T-helper 1 cell treated with Interleukin-12 subunit alpha and Interleukin-12 subunit beta and Interleukin-4 antibody, amounts not matched to agents 30 μg/mL and 1 μg/mL, for 36 hours (primary cell): ENCODE measurements around the gene OR6N1.
A peak's percentile ranks its signal among the peaks of the same experiment; 100 is the strongest.

Experiments
- H3K27ac Mint-ChIP-seq: one replicate; pipeline ENCODE4 v1.8.0; 2021; ENCODE audit warnings: mild to moderate bottlenecking, mixed read lengths
- H3K27me3 Mint-ChIP-seq: one replicate; pipeline ENCODE4 v1.8.0; 2021; ENCODE audit warnings: low read depth, mixed read lengths
- H3K36me3 Mint-ChIP-seq: one replicate; pipeline ENCODE4 v1.8.0; 2021; ENCODE audit warnings: low read depth, mixed read lengths
- H3K4me1 Mint-ChIP-seq: one replicate; pipeline ENCODE4 v1.8.0; 2021; ENCODE audit warnings: low read depth, mixed read lengths
- H3K4me3 Mint-ChIP-seq: one replicate; pipeline ENCODE4 v1.8.0; 2021; ENCODE audit warnings: mild to moderate bottlenecking, moderate library complexity, mixed read lengths
- H3K9me3 Mint-ChIP-seq: one replicate; pipeline ENCODE4 v1.8.0; 2021; ENCODE audit warnings: mixed read lengths

OR6N1 gene, protein sequence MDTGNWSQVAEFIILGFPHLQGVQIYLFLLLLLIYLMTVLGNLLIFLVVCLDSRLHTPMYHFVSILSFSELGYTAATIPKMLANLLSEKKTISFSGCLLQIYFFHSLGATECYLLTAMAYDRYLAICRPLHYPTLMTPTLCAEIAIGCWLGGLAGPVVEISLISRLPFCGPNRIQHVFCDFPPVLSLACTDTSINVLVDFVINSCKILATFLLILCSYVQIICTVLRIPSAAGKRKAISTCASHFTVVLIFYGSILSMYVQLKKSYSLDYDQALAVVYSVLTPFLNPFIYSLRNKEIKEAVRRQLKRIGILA

DNA sequence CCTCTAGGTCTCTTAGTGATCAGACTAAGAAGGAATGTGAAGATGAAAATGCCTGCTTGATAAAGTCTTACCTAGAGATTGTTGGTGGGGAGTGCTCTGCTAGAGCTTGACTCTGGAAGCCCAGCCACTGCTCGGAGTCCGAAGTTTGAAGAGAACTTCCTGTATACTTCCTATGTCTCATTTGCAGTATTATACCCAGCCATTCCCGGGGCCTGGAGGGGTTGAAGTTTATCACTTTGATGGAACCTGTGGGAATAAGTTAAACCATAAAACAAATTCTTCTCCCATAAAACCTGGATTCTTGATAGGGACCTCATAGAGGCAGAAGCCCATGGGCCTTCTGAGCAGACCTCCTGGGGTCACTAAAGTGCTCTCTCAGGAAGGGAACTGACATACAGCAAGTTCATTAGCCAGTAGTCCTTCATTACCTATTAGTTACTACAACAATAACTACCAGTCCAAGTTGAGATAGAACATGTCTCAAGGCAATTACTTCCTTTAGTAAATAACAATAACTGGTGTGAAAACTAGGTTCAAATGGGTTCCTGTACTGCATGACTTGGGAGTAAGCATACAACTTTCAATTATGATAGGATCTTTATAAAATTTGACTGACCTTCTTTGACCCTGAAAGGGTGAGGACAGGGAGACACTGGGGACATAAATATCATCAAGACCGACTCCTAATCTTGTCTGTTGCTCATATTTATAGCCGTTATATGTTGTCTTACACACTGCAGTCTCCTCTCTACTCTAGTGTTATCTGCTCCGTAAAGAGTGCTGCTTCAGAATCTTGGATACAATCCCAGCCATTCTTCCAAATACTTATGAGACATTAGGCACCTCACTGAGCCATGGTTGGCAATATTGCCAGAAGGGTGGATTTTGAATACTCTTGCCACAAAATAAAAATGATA lies at the start of gene OR6N1:
Gene OR6N1, minus strand, starts transcription at position 246 of the 917 bp plus-strand sequence. CDS start 5,513 bp downstream, outside the sequence.
- peaks cover 21% of the 10 kb centered on the region for H3K27me3 Mint-ChIP-seq
- H3K36me3 Mint-ChIP-seq: no peaks in the 10 kb centered on the region
- no peaks in the 10 kb centered on the region for H3K9me3 Mint-ChIP-seq
- no peak within 1 kb of the TSS for H3K4me3 Mint-ChIP-seq
- H3K4me1 Mint-ChIP-seq: no peaks in the 10 kb centered on the region
- no peak within 1 kb of the TSS for H3K27ac Mint-ChIP-seq

DNA sequence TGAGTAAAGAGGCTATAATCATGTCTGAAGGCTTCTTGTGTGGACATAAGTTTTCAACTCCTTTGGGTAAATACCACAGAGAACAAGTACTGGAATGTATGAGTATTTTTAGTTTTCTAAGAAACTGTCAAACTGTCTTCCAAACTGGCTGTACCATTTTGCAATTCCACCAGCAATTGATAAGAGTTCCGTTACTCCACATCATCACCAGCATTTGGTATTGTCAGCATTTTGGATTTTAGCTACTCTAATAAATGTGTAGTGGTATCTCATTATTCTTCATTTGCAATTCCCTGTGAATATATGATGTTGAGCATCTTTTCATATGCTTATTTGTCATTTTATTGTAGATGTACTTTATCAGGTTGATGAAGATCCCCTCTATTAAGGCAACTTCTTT lies 49.7 kb upstream of the OR6N1 start:
- Mint-ChIP-seq H3K36me3 (peaks cover 6% of the 10 kb centered on the region), H3K27ac (no peak overlapping the region), H3K27me3 (peaks cover 17% of the 10 kb centered on the region), H3K4me1 (peaks cover 30% of the 10 kb centered on the region), H3K9me3 (peaks cover 7% of the 10 kb centered on the region), H3K4me3 (no peak overlapping the region)

DNA sequence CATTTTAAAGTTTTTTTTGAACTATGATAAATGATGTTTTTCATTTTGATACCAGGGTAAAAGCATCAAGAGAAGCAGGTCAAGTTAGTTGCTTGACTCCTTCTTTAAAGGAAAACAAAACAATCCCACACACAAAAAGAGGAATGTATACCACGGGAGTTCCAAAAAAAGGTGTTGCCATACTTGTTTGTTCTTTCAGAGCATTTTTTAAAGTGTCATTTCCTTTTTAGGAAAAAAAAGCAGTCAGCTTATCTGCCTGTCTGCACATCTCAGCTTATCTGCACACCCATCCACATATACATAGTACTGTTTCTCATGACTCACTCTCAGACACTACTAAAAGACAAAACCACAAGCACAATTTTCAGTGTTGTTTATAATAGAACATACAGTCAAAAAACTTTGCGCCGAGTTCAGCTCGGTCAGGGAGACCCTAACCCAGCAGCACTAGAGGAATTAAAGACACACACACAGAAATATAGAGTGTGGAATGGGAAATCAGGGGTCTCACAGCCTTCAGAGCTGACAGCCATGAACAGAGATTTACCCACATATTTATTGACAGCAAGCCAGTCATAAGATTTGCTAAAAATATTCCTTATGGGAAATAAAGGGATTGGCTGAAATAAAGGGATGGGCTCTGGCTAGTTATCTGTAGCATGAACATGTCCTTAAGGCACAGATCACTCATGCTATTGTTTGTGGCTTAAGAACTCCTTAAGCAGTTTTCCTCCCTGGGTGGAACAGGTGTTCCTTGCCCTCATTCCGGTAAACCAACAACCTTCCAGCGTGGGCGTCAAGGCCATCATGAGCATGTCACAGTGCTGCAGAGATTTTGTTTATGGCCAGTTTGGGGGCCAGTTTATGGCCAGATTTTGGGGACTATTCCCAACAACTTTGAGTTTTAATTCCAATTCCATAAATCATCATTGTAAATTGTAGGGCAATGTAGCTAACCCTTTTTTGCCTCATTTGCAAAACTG lies 47.8 kb upstream of the OR6N1 start:
- peaks cover 32% of the 10 kb centered on the region for H3K4me1 Mint-ChIP-seq
- peaks cover 13% of the 10 kb centered on the region for H3K27me3 Mint-ChIP-seq
- peak overlapping the region; percentile 47 for H3K4me3 Mint-ChIP-seq
- H3K9me3 Mint-ChIP-seq: peaks cover 7% of the 10 kb centered on the region
- H3K27ac Mint-ChIP-seq: peak overlapping the region; percentile 84
- peaks cover 7% of the 10 kb centered on the region for H3K36me3 Mint-ChIP-seq

DNA sequence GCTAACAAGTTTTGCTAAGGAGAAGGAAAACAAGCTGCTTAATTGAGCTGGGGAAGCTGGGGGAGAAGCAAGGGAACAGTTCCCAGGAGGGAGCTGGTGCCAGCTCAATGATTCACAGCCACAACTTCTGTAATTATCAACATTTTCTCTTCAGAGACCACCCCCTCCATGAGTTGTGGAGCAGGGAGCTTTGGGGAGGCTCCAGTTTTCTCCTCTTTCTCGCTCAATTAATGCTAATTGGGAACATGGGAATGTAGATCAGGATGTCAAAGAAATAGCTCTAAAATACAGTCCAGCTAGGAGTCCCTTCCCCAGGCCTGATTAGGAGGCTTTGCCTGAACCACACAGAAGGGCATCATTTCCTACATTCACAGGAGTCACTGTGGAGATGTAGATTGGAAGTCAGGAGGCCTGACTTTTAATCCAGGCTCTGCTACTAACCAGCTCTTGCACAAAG lies 47.0 kb upstream of the OR6N1 start:
- Mint-ChIP-seq H3K27me3 (peaks cover 13% of the 10 kb centered on the region), H3K4me1 (peaks cover 32% of the 10 kb centered on the region), H3K36me3 (peaks cover 7% of the 10 kb centered on the region), H3K27ac (peak overlapping the region; percentile 84), H3K4me3 (peak overlapping the region; percentile 47), H3K9me3 (peaks cover 7% of the 10 kb centered on the region)

DNA sequence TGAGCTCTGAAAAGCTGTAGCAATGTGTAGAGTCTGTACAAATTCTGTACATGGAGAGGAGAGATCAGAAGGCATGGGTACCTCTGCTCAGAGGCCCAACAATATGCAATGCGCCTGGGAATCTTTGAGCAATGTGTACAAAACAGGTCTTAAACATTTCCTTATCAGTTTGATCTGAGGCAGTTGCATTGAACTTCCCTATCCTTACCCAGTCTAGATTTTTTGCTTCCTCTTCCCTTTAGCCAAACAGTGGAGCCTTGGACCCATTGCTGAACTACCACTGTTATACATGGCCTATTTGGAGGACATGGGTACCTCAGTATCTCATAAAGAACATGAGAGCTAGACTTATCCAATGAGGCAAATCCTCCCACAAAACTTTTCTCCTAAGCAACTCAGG lies 46.6 kb upstream of the OR6N1 start:
- H3K36me3 Mint-ChIP-seq: peaks cover 7% of the 10 kb centered on the region
- peak overlapping the region; percentile 66 for H3K27ac Mint-ChIP-seq
- peaks cover 32% of the 10 kb centered on the region for H3K4me1 Mint-ChIP-seq
- H3K4me3 Mint-ChIP-seq: no peak overlapping the region
- peaks cover 5% of the 10 kb centered on the region for H3K9me3 Mint-ChIP-seq
- peaks cover 10% of the 10 kb centered on the region for H3K27me3 Mint-ChIP-seq

DNA sequence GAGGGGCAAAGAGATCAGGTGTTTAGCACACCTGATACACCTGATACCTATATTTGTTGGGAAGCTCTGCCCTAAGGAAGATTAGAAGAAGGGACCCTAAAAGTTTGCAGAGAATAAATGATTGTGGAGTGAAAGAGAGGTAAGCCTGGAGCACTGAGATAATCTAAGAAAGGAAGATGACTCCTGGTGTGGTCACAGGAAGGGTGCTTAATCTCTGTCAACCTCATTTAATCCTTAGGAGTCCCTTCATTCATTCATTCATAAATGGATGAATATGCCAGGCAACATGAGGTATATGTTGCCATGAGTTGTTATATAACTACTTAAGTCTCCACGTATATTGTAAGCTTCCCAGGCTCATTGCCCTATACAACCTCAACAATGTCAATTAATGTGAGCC lies 43.0 kb upstream of the OR6N1 start:
- Mint-ChIP-seq H3K4me1 (peaks cover 31% of the 10 kb centered on the region), H3K36me3 (peaks cover 5% of the 10 kb centered on the region), H3K27ac (no peak overlapping the region), H3K9me3 (no peaks in the 10 kb centered on the region), H3K27me3 (peaks cover 6% of the 10 kb centered on the region), H3K4me3 (no peak overlapping the region)

DNA sequence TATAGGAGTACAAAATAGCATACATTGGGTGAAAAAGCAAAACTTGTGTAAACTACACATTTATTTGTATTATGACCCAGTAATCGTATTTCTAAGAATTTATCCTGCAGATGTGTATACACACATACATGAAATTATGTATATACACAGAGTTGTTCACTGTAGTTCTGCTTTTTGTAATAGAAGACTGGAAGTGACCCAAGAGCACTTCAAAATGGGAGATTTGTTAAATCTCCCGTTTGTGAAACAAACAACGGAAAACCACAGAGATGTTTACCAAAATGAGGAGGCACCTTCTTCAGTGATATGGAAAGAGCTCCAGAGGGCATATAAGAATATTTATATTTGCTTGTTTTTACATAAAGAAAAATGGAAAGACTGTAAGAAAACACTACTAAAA lies 41.2 kb upstream of the OR6N1 start:
- peaks cover 3% of the 10 kb centered on the region for H3K36me3 Mint-ChIP-seq
- H3K27ac Mint-ChIP-seq: no peak overlapping the region
- peaks cover 6% of the 10 kb centered on the region for H3K27me3 Mint-ChIP-seq
- H3K4me3 Mint-ChIP-seq: no peak overlapping the region
- H3K9me3 Mint-ChIP-seq: no peaks in the 10 kb centered on the region
- H3K4me1 Mint-ChIP-seq: peaks cover 13% of the 10 kb centered on the region

DNA sequence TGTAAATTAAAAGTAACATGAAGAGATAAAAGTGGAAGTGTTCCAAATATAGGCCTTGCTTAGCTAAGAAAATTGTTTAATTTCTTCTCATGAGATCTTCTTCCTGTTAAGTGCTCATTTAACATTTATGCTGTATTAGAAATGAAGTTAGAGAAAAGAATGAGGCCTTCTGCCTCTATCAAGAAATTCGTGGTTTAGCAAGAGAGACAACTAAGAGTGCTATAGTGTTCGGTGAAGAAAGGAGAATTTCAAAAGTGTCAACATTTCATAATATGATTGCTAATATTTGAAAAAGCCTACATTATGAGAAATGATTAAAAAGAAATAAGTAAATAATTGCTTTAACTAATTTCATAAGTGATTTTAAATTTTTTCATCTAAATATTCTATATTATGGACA lies 40.3 kb upstream of the OR6N1 start:
- H3K4me1 Mint-ChIP-seq: peaks cover 8% of the 10 kb centered on the region
- no peak overlapping the region for H3K4me3 Mint-ChIP-seq
- no peak overlapping the region for H3K27ac Mint-ChIP-seq
- H3K9me3 Mint-ChIP-seq: no peaks in the 10 kb centered on the region
- peaks cover 11% of the 10 kb centered on the region for H3K27me3 Mint-ChIP-seq
- H3K36me3 Mint-ChIP-seq: peaks cover 3% of the 10 kb centered on the region

DNA sequence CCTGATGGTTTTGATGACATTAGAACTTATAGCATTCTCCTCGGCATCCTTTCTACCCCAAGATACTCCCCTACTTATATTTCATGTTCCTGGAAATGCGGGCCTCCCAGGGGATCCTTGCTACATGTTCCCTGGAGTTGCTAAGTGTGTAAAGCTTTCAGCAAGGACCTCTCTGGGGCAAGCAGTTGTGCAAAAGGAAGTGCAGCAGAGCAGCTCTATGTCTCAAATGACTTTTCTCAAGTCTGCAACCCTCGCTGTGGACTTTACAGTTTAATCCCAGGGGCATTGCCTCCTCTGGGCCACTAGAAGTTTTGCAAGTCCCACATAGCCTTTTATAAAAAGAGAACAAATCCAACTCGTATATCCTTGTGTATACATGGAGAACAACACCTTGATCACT lies 38.3 kb upstream of the OR6N1 start:
- Mint-ChIP-seq H3K27me3 (peaks cover 21% of the 10 kb centered on the region), H3K4me3 (no peak overlapping the region), H3K27ac (no peak overlapping the region)

DNA sequence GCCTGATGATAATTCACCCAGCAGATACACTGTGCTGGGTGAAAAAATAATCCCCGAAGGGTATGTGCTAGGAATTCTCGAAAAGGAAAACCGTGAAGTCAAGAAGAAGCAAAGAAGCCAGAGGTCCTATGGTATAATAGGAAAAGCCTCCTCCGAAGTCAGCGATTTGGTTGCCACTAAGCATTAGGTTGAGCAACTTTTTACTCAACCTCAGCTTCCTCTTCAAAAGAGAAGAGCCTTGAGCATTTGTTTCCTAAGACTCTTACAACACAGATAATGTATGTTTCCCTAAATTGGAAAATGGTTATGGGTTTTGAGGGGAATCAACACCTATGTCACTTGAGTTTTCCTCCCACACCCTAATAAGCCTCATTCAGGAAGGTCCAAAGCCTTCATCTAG lies 37.9 kb upstream of the OR6N1 start:
- no peak overlapping the region for H3K27ac Mint-ChIP-seq
- H3K27me3 Mint-ChIP-seq: peaks cover 21% of the 10 kb centered on the region
- H3K4me3 Mint-ChIP-seq: no peak overlapping the region
- no peaks in the 10 kb centered on the region for H3K9me3 Mint-ChIP-seq
- peaks cover 6% of the 10 kb centered on the region for H3K4me1 Mint-ChIP-seq
- H3K36me3 Mint-ChIP-seq: peaks cover 2% of the 10 kb centered on the region

More for the DNA sequence above, 38.3 kb upstream of the OR6N1 start:
- Mint-ChIP-seq H3K9me3 (no peaks in the 10 kb centered on the region), H3K4me1 (peaks cover 6% of the 10 kb centered on the region), H3K36me3 (peaks cover 2% of the 10 kb centered on the region)

DNA sequence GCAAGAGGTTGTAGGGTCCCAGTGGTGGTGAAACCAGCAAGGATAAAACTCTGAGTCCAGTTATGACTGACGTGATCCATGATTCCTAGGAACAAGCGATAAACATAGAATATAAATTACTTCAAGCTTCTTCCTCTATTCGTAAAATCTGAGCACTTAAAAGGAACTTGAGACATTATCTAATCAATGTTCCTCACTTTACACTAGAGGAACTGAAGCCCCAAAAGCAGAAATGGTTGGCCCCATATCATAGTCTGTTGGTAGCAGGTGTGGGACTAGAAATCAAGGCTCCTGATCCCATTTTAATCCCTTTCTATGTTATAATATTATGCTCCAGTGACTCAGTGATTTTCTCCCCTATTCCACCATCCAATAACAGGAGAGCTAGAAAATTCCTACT lies 37.3 kb upstream of the OR6N1 start:
- Mint-ChIP-seq H3K27me3 (peaks cover 22% of the 10 kb centered on the region), H3K9me3 (no peaks in the 10 kb centered on the region), H3K4me1 (peaks cover 6% of the 10 kb centered on the region), H3K27ac (no peak overlapping the region), H3K4me3 (no peak overlapping the region), H3K36me3 (peaks cover 2% of the 10 kb centered on the region)

DNA sequence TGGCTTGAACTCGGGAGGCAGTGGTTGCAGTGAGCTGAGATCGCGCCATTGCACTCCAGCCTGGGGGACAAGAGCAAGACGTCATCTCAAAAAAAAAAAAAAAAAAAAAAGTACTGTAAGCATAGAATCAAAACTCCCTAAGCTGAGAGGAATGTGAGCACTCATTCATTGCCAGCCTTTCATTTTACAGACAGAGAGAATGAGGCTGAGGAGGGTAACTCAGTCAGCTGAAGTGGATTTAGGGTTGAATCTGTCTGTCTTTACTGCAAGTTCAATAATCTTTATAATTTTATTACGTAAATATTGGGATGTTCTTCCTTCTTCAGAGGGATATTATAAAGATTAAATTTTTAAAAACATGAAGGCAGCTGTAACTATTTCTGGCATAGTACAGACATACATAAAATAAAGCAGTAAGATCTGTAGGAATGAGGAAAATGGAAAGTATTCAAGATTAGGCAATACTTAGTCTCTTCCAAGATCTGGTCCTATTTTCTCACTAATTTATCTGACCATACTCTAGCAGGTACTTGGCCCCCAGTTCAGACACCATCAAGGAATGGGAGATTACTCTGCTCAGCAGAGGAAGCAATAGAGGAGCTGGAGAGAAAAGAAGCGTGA lies 35.0 kb upstream of the OR6N1 start:
- Mint-ChIP-seq H3K27ac (no peak overlapping the region), H3K4me1 (no peaks in the 10 kb centered on the region), H3K27me3 (peaks cover 40% of the 10 kb centered on the region), H3K4me3 (no peak overlapping the region), H3K9me3 (no peaks in the 10 kb centered on the region), H3K36me3 (peaks cover 2% of the 10 kb centered on the region)

DNA sequence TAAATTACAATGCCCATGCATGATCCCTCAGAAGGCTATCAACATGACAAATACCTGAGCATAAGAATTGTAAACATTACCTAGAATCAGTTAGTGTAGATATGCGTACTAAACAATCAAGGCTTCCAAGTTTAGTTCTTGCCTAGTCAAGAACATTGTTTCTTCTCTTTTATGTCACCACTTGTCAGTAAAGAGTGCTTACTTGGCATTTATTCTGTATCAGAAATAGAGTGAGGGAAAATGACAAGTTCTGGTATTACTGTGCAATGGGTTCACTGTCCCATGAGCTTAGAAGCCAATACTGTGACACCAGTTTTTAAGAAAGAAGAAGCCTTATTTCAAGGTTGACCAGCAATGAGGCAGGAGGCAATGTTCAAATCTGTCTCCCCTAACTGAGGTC lies 31.7 kb upstream of the OR6N1 start:
- H3K9me3 Mint-ChIP-seq: no peaks in the 10 kb centered on the region
- no peak overlapping the region for H3K27ac Mint-ChIP-seq
- H3K4me1 Mint-ChIP-seq: no peaks in the 10 kb centered on the region
- H3K36me3 Mint-ChIP-seq: no peaks in the 10 kb centered on the region
- no peak overlapping the region for H3K4me3 Mint-ChIP-seq
- peaks cover 41% of the 10 kb centered on the region for H3K27me3 Mint-ChIP-seq

DNA sequence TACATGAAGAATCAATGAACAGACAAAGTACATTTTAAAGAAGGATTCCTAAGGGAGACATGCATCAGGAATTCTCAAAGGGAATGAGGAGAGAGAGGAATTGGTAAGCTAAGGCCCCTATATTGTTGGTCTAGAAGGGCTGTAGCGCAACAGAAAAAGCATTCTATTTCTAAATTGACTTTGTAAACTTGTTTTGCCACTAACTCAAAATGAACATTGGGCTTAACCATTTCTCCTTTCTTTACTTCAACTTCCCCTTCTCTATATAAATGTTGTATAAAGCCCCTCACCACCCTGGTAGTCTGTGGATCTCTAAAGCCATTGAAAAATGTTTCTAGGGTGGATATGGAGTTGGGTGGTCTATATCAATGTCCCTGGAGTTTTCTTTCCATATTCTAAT lies 29.4 kb upstream of the OR6N1 start:
- Mint-ChIP-seq H3K4me3 (no peak overlapping the region), H3K27ac (no peak overlapping the region), H3K4me1 (no peaks in the 10 kb centered on the region)

More for the DNA sequence above, 29.4 kb upstream of the OR6N1 start:
- H3K36me3 Mint-ChIP-seq: no peaks in the 10 kb centered on the region
- no peaks in the 10 kb centered on the region for H3K9me3 Mint-ChIP-seq
- peaks cover 36% of the 10 kb centered on the region for H3K27me3 Mint-ChIP-seq
